HG03469 (cell line): Measurements from ENCODE around the gene RNF34.

Source experiments
- ATAC-seq: cut with Tn5 transposase; IDR thresholded peaks from one replicate; pipeline ENCODE4 v1.9.1; 2021; ENCODE audit warnings: mild to moderate bottlenecking, moderate library complexity, moderate number of reproducible peaks; ENCODE audit not compliant: unreplicated experiment

Gene RNF34

GRCh38 chr12:121388421-121388981 lies 11.4 kb upstream of the RNF34 start:
- no peak for ATAC-seq

- no peak for ATAC-seq
Measured at GRCh38 chr12:121390856-121391255, 9.1 kb upstream of the RNF34 start.

- no peak for ATAC-seq
Measured at GRCh38 chr12:121391619-121392324, 8.1 kb upstream of the RNF34 start.

GRCh38 chr12:121392325-121392716 lies 7.6 kb upstream of the RNF34 start:
- ATAC-seq: no peak

GRCh38 chr12:121397521-121397920 lies 2.4 kb upstream of the RNF34 start:
- ATAC-seq: no peak

- ATAC-seq: no peak
Measured at GRCh38 chr12:121398355-121398754, 1.6 kb upstream of the RNF34 start.

GRCh38 chr12:121400332-121401139 lies 618 bp downstream of the RNF34 start:
- peak; percentile 36 for ATAC-seq

GRCh38 chr12:121403721-121404120 lies 3.8 kb downstream of the RNF34 start:
- no peak for ATAC-seq

- no peak for ATAC-seq
Measured at GRCh38 chr12:121404734-121405133, 4.8 kb downstream of the RNF34 start.

GRCh38 chr12:121405211-121405610 lies 5.3 kb downstream of the RNF34 start:
- ATAC-seq: no peak

GRCh38 chr12:121413917-121414316 lies 14.0 kb downstream of the RNF34 start:
- no peak for ATAC-seq

- no peak for ATAC-seq
Measured at GRCh38 chr12:121417847-121418246, 17.9 kb downstream of the RNF34 start.

GRCh38 chr12:121420109-121420508 lies 20.2 kb downstream of the RNF34 start:
- no peak for ATAC-seq

GRCh38 chr12:121423253-121423652 lies 23.3 kb downstream of the RNF34 start:
- ATAC-seq: no peak

- ATAC-seq: no peak
Measured at GRCh38 chr12:121423682-121424623, 24.0 kb downstream of the RNF34 start.

GRCh38 chr12:121424624-121424975 lies 24.7 kb downstream of the RNF34 start:
- no peak for ATAC-seq

- ATAC-seq: no peak
Measured at GRCh38 chr12:121427556-121428050, 27.7 kb downstream of the RNF34 start.

GRCh38 chr12:121428883-121429282 lies 29.0 kb downstream of the RNF34 start:
- ATAC-seq: no peak

- no peak for ATAC-seq
Measured at GRCh38 chr12:121430833-121431415, 31.0 kb downstream of the RNF34 start.

- ATAC-seq: no peak
Measured at GRCh38 chr12:121432740-121433480, 33.0 kb downstream of the RNF34 start.
